HepG2 (cell line): ENCODE data around the gene ASCC2.
"Not testable (repeated sequence)": the region's sequence is repeated elsewhere in the genome, so short reads cannot be mapped to it uniquely, and the experiment has no call there.

Experiments
- EP300 ChIP-seq, 3 experiments: sonication (generic) in 1 of 3; formaldehyde crosslinking in 1 of 3; IDR thresholded peaks; 2 replicates each; pipeline versions ENCODE4 v1.5.1 to v1.6.1; 2011 to 2020; ENCODE audit warnings: low read depth in 2 of 3, low read length in 2 of 3, borderline replicate concordance in 1 of 3, improper control_type of control experiment in 1 of 3, mild to moderate bottlenecking in 1 of 3, missing genetic modification reagents in 1 of 3, moderate library complexity in 1 of 3
- FOXA3 ChIP-seq: IDR thresholded peaks from 2 replicates; pipeline ENCODE4 v1.6.1; 2016; ENCODE audit warnings: missing genetic modification reagents, missing compliant biosample characterization
- KDM4B ChIP-seq: sonication (generic); formaldehyde crosslinking; IDR thresholded peaks from 2 replicates; pipeline ENCODE4 v1.4.0; 2020; ENCODE audit warnings: missing genetic modification reagents
- MAFF ChIP-seq: IDR thresholded peaks from 2 replicates; pipeline ENCODE4 v1.6.1; 2011; ENCODE audit warnings: low read depth, low read length, improper control_type of control experiment
- MLLT10 ChIP-seq: sonication (generic); formaldehyde crosslinking; IDR thresholded peaks from 2 replicates; pipeline ENCODE4 v1.4.0; 2020; ENCODE audit warnings: missing genetic modification reagents
- PHF8 ChIP-seq: sonication (generic); formaldehyde crosslinking; IDR thresholded peaks from 2 replicates; pipeline ENCODE4 v1.5.0; 2020; ENCODE audit warnings: missing genetic modification reagents
- POLR2AphosphoS5 ChIP-seq: IDR thresholded peaks from 2 replicates; pipeline ENCODE4 v1.6.1; 2012; ENCODE audit warnings: low read depth, low read length
- SMARCE1 ChIP-seq: fragments of 450-650 bp; IDR thresholded peaks from 2 replicates; pipeline ENCODE4 v1.6.1; 2017; ENCODE audit warnings: borderline replicate concordance
- ZBTB1 ChIP-seq: sonication (generic); formaldehyde crosslinking; IDR thresholded peaks from 2 replicates; pipeline ENCODE4 v1.4.0; 2020; ENCODE audit warnings: missing genetic modification reagents, borderline replicate concordance
- TF ChIP-seq, protein P1 (sequence below): sonication (generic); formaldehyde crosslinking; IDR thresholded peaks from 2 replicates; pipeline ENCODE4 v1.5.0; 2020; ENCODE audit warnings: mild to moderate bottlenecking, missing genetic modification reagents, moderate library complexity

DNA sequence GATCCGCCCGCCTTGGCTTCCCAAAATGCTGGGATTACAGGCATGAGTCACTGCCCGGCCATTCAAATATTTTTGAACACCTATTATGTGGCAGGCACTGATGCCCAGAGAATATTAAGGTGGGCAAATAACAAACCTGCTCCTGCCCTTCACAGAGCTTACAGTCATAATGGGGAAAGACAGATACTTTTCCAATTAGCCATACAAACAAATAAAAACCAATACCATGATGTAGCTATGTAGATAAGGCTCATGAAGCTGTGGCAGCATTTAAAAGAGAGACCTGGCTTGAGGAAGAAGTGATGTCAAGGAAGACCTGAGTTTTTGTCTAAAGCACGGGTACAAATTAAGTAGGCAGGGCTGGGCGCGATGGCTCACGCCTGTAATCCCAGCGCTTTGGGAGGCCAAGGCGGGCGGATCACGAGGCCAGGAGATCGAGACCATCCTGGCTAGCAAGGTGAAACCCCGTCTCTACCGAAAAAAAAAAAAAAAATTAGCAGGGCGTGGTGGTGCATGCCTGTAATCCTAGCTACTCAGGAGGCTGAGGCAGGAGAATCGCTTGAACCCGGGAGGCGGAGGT is 1.2 kb downstream of the ASCC2 start:
- not testable (repeated sequence) for TF ChIP-seq POLR2AphosphoS5; SMARCE1; FOXA3; KDM4B; PHF8; MLLT10; ZBTB1; EP300 (IDR thresholded peaks at IDR 0.05; ENCODE audit: low read depth in 2 of 2, low read length in 2 of 2); EP300 (CRISPR knock-in tag; IDR thresholded peaks at IDR 0.05; ENCODE audit: borderline replicate concordance); MAFF
- TF ChIP-seq, protein P1, sequence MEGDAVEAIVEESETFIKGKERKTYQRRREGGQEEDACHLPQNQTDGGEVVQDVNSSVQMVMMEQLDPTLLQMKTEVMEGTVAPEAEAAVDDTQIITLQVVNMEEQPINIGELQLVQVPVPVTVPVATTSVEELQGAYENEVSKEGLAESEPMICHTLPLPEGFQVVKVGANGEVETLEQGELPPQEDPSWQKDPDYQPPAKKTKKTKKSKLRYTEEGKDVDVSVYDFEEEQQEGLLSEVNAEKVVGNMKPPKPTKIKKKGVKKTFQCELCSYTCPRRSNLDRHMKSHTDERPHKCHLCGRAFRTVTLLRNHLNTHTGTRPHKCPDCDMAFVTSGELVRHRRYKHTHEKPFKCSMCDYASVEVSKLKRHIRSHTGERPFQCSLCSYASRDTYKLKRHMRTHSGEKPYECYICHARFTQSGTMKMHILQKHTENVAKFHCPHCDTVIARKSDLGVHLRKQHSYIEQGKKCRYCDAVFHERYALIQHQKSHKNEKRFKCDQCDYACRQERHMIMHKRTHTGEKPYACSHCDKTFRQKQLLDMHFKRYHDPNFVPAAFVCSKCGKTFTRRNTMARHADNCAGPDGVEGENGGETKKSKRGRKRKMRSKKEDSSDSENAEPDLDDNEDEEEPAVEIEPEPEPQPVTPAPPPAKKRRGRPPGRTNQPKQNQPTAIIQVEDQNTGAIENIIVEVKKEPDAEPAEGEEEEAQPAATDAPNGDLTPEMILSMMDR (CRISPR knock-in tag) = not testable (repeated sequence)
